ENCODE data around the gene EZR. TPM values are rescaled to one million over a fixed set of nuclear protein-coding genes. Genes with fewer than 3 reads are reported as not detected.

Gene EZR
- total and polyA plus RNA-seq, 2 donors (not counting 1 experiment from before 2014, with no cell fraction given), result 227 to 945 TPM

- Mint-ChIP-seq H3K4me1 (peaks cover 92% of the 10 kb centered on the region), H3K27me3 (no peaks in the 10 kb centered on the region), H3K27ac (peak overlapping the region; percentile 47), H3K4me3 (peak overlapping the region; percentile 67), H3K9me3 (ENCODE audit: insufficient read depth) (no peaks in the 10 kb centered on the region)
- Histone ChIP-seq H3K9me3 (ENCODE audit: control extremely low read depth in 1 of 3, control insufficient read depth in 2 of 3, insufficient read depth in 1 of 3, low read length in 2 of 3) (peaks cover 0 to 5% (median 0%) of the 10 kb centered on the region in 3 donors), H3K36me3 (replicated peaks in 1 of 2; ENCODE audit: control extremely low read depth in 1 of 2, control insufficient read depth in 1 of 2, extremely low read depth in 1 of 2, insufficient read depth in 2 of 2, low read length in 1 of 2) (peaks cover 5 to 51% of the 10 kb centered on the region in 2 experiments), H2AFZ (ENCODE audit: insufficient read depth, low read depth, low read length, poor library complexity, severe bottlenecking) (no peak overlapping the region), H3K79me2 (ENCODE audit: control insufficient read depth, insufficient read depth, low read length) (peaks cover 100% of the 10 kb centered on the region), H3K4me3 (ENCODE audit: control extremely low read depth in 1 of 5, extremely low read depth in 1 of 5, insufficient read depth in 1 of 5, low read depth in 2 of 5, low read length in 4 of 5) (no peak overlapping the region), H4K20me1 (ENCODE audit: control insufficient read depth, insufficient read depth, low read length, poor library complexity, severe bottlenecking) (peaks cover 96% of the 10 kb centered on the region), H3K27me3 (replicated peaks in 1 of 4; ENCODE audit: control extremely low read depth in 1 of 4, control insufficient read depth in 3 of 4, insufficient read depth in 4 of 4, low read length in 3 of 4) (no peaks in the 10 kb centered on the region), H3K27ac (ENCODE audit: low read length in 2 of 2) (peak overlapping the region; percentile 45 to 53), H3K4me2 (replicated peaks; ENCODE audit: low read depth, low read length, poor library complexity, severe bottlenecking) (peak overlapping the region; percentile 50), H3K9ac (ENCODE audit: low read length) (peak overlapping the region; percentile 12), H3K4me1 (ENCODE audit: control insufficient read depth in 2 of 2, insufficient read depth in 2 of 2, low read length in 2 of 2) (peaks cover 92 to 94% of the 10 kb centered on the region in 2 donors)
- ChIA-PET CTCF (interaction anchor here (0.8 to 8.1 kb wide), 6 partner anchors 13 to 177 kb away, joined by 3 to 79 read pairs (median 4); no protein-coding TSS in a partner anchor), POLR2A (interaction anchor here (1.6 kb wide), 1 partner anchor 74 kb away, joined by 6 read pairs; no protein-coding TSS in a partner anchor)
- no peak for DNase-seq
- no peak for TF ChIP-seq EZH2 (IDR thresholded peaks at IDR 0.05; ENCODE audit: borderline replicate concordance, insufficient read depth, low read depth, low read length, poor library complexity, severe bottlenecking)
- no peak for TF ChIP-seq CTCF (IDR thresholded peaks at IDR 0.05)
- 100% methylated on average over 1 of the region's 5 CpGs for WGBS (ENCODE audit: insufficient coverage)
- intact Hi-C loops (cut with micrococcal nuclease), result loop anchor here (5.0 kb wide), 2 partner anchors 33 to 78 kb away; no protein-coding TSS in a partner anchor
- no peak for ATAC-seq (ENCODE audit: low read depth)
Observed at GRCh38 chr6:158795516-158795915, 23.7 kb downstream of the EZR start.

DNA sequence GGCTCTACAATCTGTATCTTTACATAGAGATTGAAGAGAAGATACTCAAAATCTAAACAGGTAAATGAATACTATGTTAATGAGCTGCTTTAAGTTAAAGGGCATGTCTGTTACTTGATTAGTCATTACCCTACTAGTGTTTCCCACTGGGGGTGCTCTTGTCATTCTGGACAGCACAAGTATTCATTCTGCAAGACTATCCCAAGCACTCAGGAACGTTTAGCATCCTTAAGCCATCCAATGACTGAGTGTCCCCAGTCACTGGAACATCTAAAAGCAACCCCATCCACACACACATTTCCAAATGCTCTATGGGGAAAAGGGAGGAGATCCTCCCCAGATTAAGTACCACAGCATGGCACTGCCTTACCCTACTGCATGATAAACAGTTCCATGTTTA is 25.7 kb downstream of the EZR start:
- DNase-seq, result peak; percentile 68
- POLR2A ChIA-PET, result interaction anchor here (0.9 to 1.2 kb wide), 3 partner anchors 24 to 76 kb away, joined by 3 to 4 read pairs (median 3); no protein-coding TSS in a partner anchor
- intact Hi-C loops (cut with micrococcal nuclease), result loop anchor here (1.0 to 2.0 kb wide), 3 partner anchors 15 to 179 kb away; no protein-coding TSS in a partner anchor

More for the DNA sequence above, 25.7 kb downstream of the EZR start:
- Histone ChIP-seq H3K4me3 (ENCODE audit: control extremely low read depth in 1 of 5, extremely low read depth in 1 of 5, insufficient read depth in 1 of 5, low read depth in 2 of 5, low read length in 4 of 5) (no peak overlapping the region), H3K27me3 (replicated peaks in 1 of 4; ENCODE audit: control extremely low read depth in 1 of 4, control insufficient read depth in 3 of 4, insufficient read depth in 4 of 4, low read length in 3 of 4) (no peaks in the 10 kb centered on the region), H3K9ac (ENCODE audit: low read length) (no peak overlapping the region), H3K9me3 (ENCODE audit: control extremely low read depth in 1 of 3, control insufficient read depth in 2 of 3, insufficient read depth in 1 of 3, low read length in 2 of 3) (peaks cover 0 to 2% (median 0%) of the 10 kb centered on the region in 3 donors), H4K20me1 (ENCODE audit: control insufficient read depth, insufficient read depth, low read length, poor library complexity, severe bottlenecking) (peaks cover 97% of the 10 kb centered on the region), H3K36me3 (replicated peaks in 1 of 2; ENCODE audit: control extremely low read depth in 1 of 2, control insufficient read depth in 1 of 2, extremely low read depth in 1 of 2, insufficient read depth in 2 of 2, low read length in 1 of 2) (peaks cover 4 to 59% of the 10 kb centered on the region in 2 experiments), H3K79me2 (ENCODE audit: control insufficient read depth, insufficient read depth, low read length) (peaks cover 99% of the 10 kb centered on the region), H3K27ac (ENCODE audit: low read length in 2 of 2) (peak overlapping the region; percentile 40 to 54), H2AFZ (ENCODE audit: insufficient read depth, low read depth, low read length, poor library complexity, severe bottlenecking) (no peak overlapping the region), H3K4me1 (ENCODE audit: control insufficient read depth in 2 of 2, insufficient read depth in 2 of 2, low read length in 2 of 2) (peaks cover 91 to 92% of the 10 kb centered on the region in 2 donors), H3K4me2 (replicated peaks; ENCODE audit: low read depth, low read length, poor library complexity, severe bottlenecking) (peak overlapping the region; percentile 35)
- peak overlapping the region; percentile 54 for H3K4me3 Mint-ChIP-seq
- peak overlapping the region; percentile 61 for H3K27ac Mint-ChIP-seq
- peak; percentile 68 for TF ChIP-seq CTCF (IDR thresholded peaks at IDR 0.05)
- no peak for TF ChIP-seq EZH2 (IDR thresholded peaks at IDR 0.05; ENCODE audit: borderline replicate concordance, insufficient read depth, low read depth, low read length, poor library complexity, severe bottlenecking)
- peak; percentile 35 for ATAC-seq (ENCODE audit: low read depth)
- peaks cover 91% of the 10 kb centered on the region for H3K4me1 Mint-ChIP-seq
- H3K27me3 Mint-ChIP-seq, result no peaks in the 10 kb centered on the region
- CTCF ChIA-PET, result interaction anchor here (0.6 to 8.1 kb wide), 20 partner anchors 8 to 342 kb away, joined by 3 to 79 read pairs (median 4); no protein-coding TSS in a partner anchor
- H3K9me3 Mint-ChIP-seq (ENCODE audit: insufficient read depth), result no peaks in the 10 kb centered on the region
- no CpG with 5 or more reads among the region's 1 CpG for WGBS (ENCODE audit: insufficient coverage)
